HG03439 (cell line): Measurements from ENCODE around the gene ABR.
"Not testable (repeated sequence)": the region's sequence is repeated elsewhere in the genome, so short reads cannot be mapped to it uniquely, and the experiment has no call there.

ENCODE experiments used
- ATAC-seq: cut with Tn5 transposase; IDR thresholded peaks from one replicate; pipeline ENCODE4 v1.9.1; 2021; ENCODE audit warnings: mild to moderate bottlenecking, moderate library complexity; ENCODE audit not compliant: unreplicated experiment

ABR gene

GRCh38 chr17:1122533-1123392 lies 57.0 kb downstream of the ABR start:
- no peak for ATAC-seq

- ATAC-seq, result not testable (repeated sequence)
Observed at GRCh38 chr17:1121442-1121817, 58.4 kb downstream of the ABR start.

GRCh38 chr17:1120596-1121441 lies 59.0 kb downstream of the ABR start:
- ATAC-seq, result no peak

- ATAC-seq, result no peak
Observed at GRCh38 chr17:1119924-1120323, 59.9 kb downstream of the ABR start.

- ATAC-seq, result no peak
Observed at GRCh38 chr17:1116602-1117001, 63.2 kb downstream of the ABR start.

GRCh38 chr17:1112875-1113274 lies 66.9 kb downstream of the ABR start:
- ATAC-seq, result no peak

- ATAC-seq, result no peak
Observed at GRCh38 chr17:1111599-1112443, 68.0 kb downstream of the ABR start.

GRCh38 chr17:1110862-1111598 lies 68.8 kb downstream of the ABR start:
- ATAC-seq, result no peak

- ATAC-seq, result no peak
Observed at GRCh38 chr17:1110541-1110861, 69.3 kb downstream of the ABR start.

- ATAC-seq, result no peak
Observed at GRCh38 chr17:1109606-1110540, 69.9 kb downstream of the ABR start.

GRCh38 chr17:1108765-1109605 lies 70.8 kb downstream of the ABR start:
- ATAC-seq, result no peak

GRCh38 chr17:1108478-1108764 lies 71.4 kb downstream of the ABR start:
- ATAC-seq, result no peak

GRCh38 chr17:1107777-1108477 lies 71.9 kb downstream of the ABR start:
- ATAC-seq, result no peak

GRCh38 chr17:1107083-1107776 lies 72.6 kb downstream of the ABR start:
- no peak for ATAC-seq

GRCh38 chr17:1104222-1104621 lies 75.6 kb downstream of the ABR start:
- no peak for ATAC-seq

- ATAC-seq, result no peak
Observed at GRCh38 chr17:1100382-1100781, 79.4 kb downstream of the ABR start.

GRCh38 chr17:1099242-1099641 lies 80.5 kb downstream of the ABR start:
- ATAC-seq, result no peak
